Endothelial cell (in vitro differentiated cells): ENCODE measurements around the gene PATJ. TPM values are rescaled to one million over a fixed set of nuclear protein-coding genes. Genes with fewer than 3 reads are reported as not detected.
A peak's percentile ranks its signal among the peaks of the same experiment; 100 is the strongest.
"Not testable (repeated sequence)": the region's sequence is repeated elsewhere in the genome, so short reads cannot be mapped to it uniquely, and the experiment has no call there.

Experiments
- DNase-seq: peaks from one replicate; pipeline ENCODE4 v3.0.0; 2021; ENCODE audit warnings: low spot score
- H3K27ac Mint-ChIP-seq: one replicate; pipeline ENCODE4 v1.8.0; 2021; ENCODE audit warnings: mixed read lengths, inconsistent platforms; ENCODE audit not compliant: unreplicated experiment
- H3K27me3 Mint-ChIP-seq: one replicate; pipeline ENCODE4 v1.8.0; 2021; ENCODE audit warnings: mild to moderate bottlenecking, moderate library complexity, mixed read lengths, inconsistent platforms; ENCODE audit not compliant: unreplicated experiment
- H3K36me3 Mint-ChIP-seq: one replicate; pipeline ENCODE4 v1.8.0; 2021; ENCODE audit warnings: mild to moderate bottlenecking, low read depth, mixed read lengths, inconsistent platforms; ENCODE audit not compliant: unreplicated experiment
- H3K4me1 Mint-ChIP-seq: one replicate; pipeline ENCODE4 v1.8.0; 2021; ENCODE audit warnings: mild to moderate bottlenecking, mixed read lengths, inconsistent platforms; ENCODE audit not compliant: unreplicated experiment
- H3K4me3 Mint-ChIP-seq: one replicate; pipeline ENCODE4 v1.8.0; 2021; ENCODE audit warnings: mild to moderate bottlenecking, mixed read lengths, inconsistent platforms; ENCODE audit not compliant: unreplicated experiment
- H3K9me3 Mint-ChIP-seq: one replicate; pipeline ENCODE4 v1.8.0; 2021; ENCODE audit warnings: mixed read lengths, inconsistent platforms; ENCODE audit not compliant: unreplicated experiment
- total RNA-seq: library from RNA; stranded (reverse); fragmentation: NEBNext Ultra II Directional; extraction: Animal tissue kit (Norgen Biotek cat#: 25700); gene quantifications from one replicate; pipeline ENCODE4 v1.2.1, GENCODE V29; 2021; ENCODE audit not compliant: unreplicated experiment
- TF ChIP-seq, protein P1 (sequence below): fragments of 200-600 bp; sonication (generic); IDR thresholded peaks from one replicate; pipeline ENCODE4 v1.5.0; 2021; ENCODE audit warnings: antibody characterized with exemption; ENCODE audit not compliant: unreplicated experiment

The PATJ gene
- total RNA-seq, 1 donor from 2014 or later, result 13.9 TPM

DNA sequence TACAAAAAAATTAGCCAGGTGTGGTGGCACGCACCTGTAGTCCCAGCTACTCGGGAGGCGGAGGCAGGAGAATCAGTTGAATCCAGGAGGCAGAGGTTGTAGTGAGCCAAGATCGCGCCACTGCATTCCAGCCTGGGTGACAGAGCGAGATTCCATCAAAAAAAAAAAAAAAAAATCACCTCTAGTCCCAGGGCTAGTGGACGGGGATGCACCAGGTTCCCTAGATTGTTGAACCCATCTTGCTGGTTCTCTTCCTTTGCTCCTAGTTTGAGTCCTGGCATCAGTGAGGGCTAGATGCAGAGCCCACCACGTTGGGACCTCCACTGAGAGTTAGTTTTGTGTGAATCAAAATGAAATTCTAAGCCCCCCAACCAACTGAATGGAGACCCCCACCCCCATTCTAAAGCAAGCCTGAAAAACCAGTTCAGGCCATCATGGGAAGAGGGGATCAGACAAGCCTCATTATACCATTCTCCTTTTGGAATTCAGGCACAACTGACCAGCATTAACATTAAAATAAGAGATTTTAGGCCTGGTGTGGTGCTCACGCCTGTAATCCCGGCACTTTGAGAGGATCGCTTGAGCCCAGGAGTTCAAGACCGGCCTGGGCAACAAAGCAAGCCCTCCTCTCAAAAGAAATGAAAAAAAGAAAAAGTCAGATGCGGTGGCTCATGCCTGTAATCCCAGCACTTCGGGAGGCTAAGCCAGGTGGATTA, 434.5 kb downstream of the PATJ start:
- Mint-ChIP-seq H3K4me1 (peaks cover 35% of the 10 kb centered on the region), H3K27ac (no peak overlapping the region), H3K36me3 (no peaks in the 10 kb centered on the region)

DNA sequence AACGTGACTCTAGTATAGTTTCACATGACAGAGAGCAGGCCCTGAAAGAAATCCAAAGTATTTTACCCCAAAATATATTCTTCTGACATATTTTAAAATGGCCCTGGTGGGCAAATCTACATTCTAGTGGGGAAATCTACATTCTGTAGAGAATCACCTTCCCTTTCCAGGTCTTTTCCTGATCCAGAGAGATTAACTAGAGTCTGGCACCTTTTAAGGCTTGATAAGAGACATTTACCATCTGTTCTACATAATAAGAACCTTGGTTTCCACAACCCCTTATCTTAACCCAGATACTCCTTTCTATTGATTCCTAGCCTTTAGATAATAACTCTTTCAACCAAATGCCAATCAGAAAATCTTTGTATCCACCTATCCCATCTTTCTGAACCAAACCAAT, 435.3 kb downstream of the PATJ start:
- H3K27ac Mint-ChIP-seq, result no peak overlapping the region
- no peak overlapping the region for H3K4me3 Mint-ChIP-seq
- TF ChIP-seq, protein P1, sequence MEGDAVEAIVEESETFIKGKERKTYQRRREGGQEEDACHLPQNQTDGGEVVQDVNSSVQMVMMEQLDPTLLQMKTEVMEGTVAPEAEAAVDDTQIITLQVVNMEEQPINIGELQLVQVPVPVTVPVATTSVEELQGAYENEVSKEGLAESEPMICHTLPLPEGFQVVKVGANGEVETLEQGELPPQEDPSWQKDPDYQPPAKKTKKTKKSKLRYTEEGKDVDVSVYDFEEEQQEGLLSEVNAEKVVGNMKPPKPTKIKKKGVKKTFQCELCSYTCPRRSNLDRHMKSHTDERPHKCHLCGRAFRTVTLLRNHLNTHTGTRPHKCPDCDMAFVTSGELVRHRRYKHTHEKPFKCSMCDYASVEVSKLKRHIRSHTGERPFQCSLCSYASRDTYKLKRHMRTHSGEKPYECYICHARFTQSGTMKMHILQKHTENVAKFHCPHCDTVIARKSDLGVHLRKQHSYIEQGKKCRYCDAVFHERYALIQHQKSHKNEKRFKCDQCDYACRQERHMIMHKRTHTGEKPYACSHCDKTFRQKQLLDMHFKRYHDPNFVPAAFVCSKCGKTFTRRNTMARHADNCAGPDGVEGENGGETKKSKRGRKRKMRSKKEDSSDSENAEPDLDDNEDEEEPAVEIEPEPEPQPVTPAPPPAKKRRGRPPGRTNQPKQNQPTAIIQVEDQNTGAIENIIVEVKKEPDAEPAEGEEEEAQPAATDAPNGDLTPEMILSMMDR, result no peak
- H3K4me1 Mint-ChIP-seq, result peaks cover 42% of the 10 kb centered on the region
- no peaks in the 10 kb centered on the region for H3K27me3 Mint-ChIP-seq
- no peaks in the 10 kb centered on the region for H3K9me3 Mint-ChIP-seq
- H3K36me3 Mint-ChIP-seq, result no peaks in the 10 kb centered on the region
- DNase-seq, result no peak

More for the DNA sequence above, 434.5 kb downstream of the PATJ start:
- TF ChIP-seq, protein P1, result no peak
- Mint-ChIP-seq H3K4me3 (no peak overlapping the region), H3K9me3 (no peaks in the 10 kb centered on the region), H3K27me3 (no peaks in the 10 kb centered on the region)
- DNase-seq, result no peak

DNA sequence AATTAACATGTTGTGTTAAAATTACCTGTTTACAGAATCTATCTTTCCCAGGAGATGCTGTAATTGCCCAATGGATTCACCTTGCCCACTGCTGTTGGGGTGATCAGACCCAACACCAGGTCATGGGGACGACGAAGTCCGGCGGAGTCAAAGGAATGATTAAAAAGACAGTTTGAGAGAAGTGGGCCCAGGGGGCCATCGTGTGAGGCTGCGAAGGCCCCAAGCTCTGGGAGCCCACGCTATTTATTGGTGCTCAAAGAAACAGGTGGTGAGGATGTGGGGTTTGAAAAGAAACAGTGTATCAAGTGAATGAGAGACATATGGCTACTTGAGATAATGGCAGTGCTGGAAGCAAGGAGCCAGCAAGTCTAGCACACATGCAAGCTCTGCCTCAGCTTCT, 436.1 kb downstream of the PATJ start:
- no peaks in the 10 kb centered on the region for H3K9me3 Mint-ChIP-seq
- peaks cover 48% of the 10 kb centered on the region for H3K4me1 Mint-ChIP-seq
- no peaks in the 10 kb centered on the region for H3K27me3 Mint-ChIP-seq
- no peak overlapping the region for H3K4me3 Mint-ChIP-seq
- H3K27ac Mint-ChIP-seq, result no peak overlapping the region
- no peaks in the 10 kb centered on the region for H3K36me3 Mint-ChIP-seq
- DNase-seq, result no peak
- TF ChIP-seq, protein P1, result no peak

DNA sequence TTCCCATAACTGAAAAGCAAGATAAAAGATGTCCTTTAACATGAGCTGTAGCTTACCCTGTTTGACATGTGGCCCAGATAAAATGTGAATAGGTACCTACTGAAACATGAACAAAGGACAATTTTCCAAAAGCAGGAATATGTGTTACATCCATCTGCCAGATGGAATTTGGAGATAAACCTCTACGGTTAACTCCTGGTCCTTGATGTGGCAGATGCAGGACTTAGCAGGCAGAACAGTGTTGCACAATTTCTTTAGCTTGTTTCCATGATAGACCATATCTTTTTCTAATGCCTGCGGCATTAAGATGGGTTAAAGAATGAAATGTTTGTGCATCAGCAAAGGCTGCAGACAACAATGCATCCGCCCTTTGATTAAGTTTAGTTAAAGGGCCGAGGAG, 437.8 kb downstream of the PATJ start:
- H3K9me3 Mint-ChIP-seq, H3K27ac Mint-ChIP-seq, H3K36me3 Mint-ChIP-seq, DNase-seq, H3K27me3 Mint-ChIP-seq, H3K4me3 Mint-ChIP-seq: not testable (repeated sequence)
- peaks cover 55% of the 10 kb centered on the region for H3K4me1 Mint-ChIP-seq

DNA sequence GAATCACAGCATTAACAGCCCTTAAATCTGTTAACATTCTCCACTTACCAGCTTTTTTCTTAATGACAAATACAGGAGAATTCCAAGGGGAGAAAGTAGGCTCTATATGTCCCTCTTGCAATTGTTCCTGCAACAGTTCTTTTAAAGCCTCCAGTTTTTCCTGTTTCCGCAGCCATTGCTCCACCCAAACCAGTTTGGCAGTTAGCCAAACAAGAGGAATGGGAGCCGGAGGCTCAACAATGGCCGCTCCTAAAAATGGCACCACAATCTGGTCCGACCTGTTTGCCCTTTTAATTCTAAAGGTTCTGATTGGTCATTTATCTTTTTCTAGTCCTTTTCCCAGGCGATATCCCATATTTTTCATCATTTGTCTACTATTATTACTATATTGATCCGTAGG, 438.4 kb downstream of the PATJ start:
- H3K4me1 Mint-ChIP-seq, result peaks cover 55% of the 10 kb centered on the region
- H3K27me3 Mint-ChIP-seq, result no peaks in the 10 kb centered on the region
- H3K4me3 Mint-ChIP-seq, result no peak overlapping the region
- peak; percentile 25 for DNase-seq
- peak overlapping the region; percentile 81 for H3K27ac Mint-ChIP-seq
- H3K36me3 Mint-ChIP-seq, result no peaks in the 10 kb centered on the region
- no peaks in the 10 kb centered on the region for H3K9me3 Mint-ChIP-seq
- TF ChIP-seq, protein P1, result no peak
